OCI-LY3 (cell line): ENCODE measurements around the gene DOCK6.

ENCODE experiments used
- EZH2phosphoT487 ChIP-seq: fragments of 200-600 bp; shearing (Covaris generic); IDR thresholded peaks from 2 replicates; pipeline ENCODE4 v1.6.1; 2018; ENCODE audit warnings: antibody characterized with exemption, mixed run types, low read depth
- TF ChIP-seq, protein P1 (sequence below): fragments of 200-600, 300-600 bp; sonication (generic); IDR thresholded peaks from 2 replicates; pipeline ENCODE4 v1.5.1; 2014; ENCODE audit warnings: antibody characterized with exemption, low read length, low read depth

DNA sequence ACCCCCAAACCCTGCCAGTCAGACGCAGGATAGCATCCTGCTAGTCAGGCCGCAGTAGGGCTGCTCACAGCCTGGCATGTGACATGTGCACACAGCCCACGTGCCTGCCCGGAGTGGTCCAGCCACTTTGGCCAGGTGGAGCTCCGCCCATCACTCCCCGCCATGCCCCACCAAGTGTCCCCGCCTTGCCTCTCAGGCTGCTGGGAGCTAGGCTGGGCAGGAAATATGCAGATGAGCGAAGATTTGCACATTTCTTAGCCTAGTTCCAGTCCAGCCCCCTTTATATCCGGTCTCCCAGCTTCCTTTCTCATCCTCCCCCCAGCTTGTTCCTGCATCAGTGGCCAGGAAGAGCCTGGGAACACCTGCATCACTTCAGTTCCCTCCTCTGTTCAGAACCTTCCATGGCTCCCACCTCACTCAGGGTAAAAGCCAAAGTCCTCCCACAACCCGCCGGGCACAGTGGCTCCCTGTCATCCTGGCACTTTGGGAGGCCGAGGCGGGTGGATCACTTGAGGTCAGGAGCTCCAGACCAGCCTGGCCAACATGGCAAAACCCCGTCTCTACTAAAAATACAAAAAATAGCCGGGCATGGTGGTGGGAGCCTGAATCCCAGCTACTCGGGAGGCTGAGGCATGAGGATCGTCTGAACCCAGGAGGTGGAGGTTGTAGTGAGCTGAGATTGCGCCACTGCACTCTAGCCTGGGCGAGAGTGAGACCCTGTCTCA, 2.3 kb upstream of the DOCK6 start:
- TF ChIP-seq, protein P1, sequence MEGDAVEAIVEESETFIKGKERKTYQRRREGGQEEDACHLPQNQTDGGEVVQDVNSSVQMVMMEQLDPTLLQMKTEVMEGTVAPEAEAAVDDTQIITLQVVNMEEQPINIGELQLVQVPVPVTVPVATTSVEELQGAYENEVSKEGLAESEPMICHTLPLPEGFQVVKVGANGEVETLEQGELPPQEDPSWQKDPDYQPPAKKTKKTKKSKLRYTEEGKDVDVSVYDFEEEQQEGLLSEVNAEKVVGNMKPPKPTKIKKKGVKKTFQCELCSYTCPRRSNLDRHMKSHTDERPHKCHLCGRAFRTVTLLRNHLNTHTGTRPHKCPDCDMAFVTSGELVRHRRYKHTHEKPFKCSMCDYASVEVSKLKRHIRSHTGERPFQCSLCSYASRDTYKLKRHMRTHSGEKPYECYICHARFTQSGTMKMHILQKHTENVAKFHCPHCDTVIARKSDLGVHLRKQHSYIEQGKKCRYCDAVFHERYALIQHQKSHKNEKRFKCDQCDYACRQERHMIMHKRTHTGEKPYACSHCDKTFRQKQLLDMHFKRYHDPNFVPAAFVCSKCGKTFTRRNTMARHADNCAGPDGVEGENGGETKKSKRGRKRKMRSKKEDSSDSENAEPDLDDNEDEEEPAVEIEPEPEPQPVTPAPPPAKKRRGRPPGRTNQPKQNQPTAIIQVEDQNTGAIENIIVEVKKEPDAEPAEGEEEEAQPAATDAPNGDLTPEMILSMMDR = no peak
- TF ChIP-seq EZH2phosphoT487 = no peak
